Fibroblast of peridontal ligament (primary cell): ENCODE measurements around the gene PURA.

Experiments
- DNase-seq: peaks from one replicate; pipeline ENCODE4 v3.0.0-alpha.2; 2010; ENCODE audit errors: extremely low read depth

The PURA gene

GRCh38 chr5:140159014-140159927 lies 45.4 kb downstream of the PURA start:
- DNase-seq: no peak

- DNase-seq: no peak
These were observed 48.4 kb downstream of the PURA start for GRCh38 chr5:140162275-140162674.

- no peak for DNase-seq
These were observed 48.9 kb downstream of the PURA start for GRCh38 chr5:140162781-140163180.

GRCh38 chr5:140165101-140165922 lies 51.4 kb downstream of the PURA start:
- DNase-seq: no peak

GRCh38 chr5:140165923-140166270 lies 52.0 kb downstream of the PURA start:
- no peak for DNase-seq

DNA sequence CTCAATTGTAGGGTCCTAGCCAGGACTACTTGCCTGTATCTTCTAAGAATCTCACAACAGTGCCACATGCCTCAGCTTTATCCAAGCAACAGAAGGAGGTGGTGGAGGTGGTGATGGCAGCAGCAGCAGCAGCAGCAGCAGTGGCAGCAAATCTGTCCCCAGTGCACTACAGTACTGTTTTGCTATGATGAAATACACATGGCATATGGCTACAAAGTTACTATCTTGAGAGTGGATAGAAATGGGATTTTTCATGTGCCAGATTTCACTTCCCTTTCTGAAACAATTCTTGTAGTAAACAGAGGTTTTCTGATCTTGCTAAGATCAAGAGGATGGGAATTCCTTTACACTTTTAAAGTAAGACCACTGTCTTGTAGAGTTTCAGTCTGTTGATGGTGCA lies 53.0 kb downstream of the PURA start:
- no peak for DNase-seq

DNA sequence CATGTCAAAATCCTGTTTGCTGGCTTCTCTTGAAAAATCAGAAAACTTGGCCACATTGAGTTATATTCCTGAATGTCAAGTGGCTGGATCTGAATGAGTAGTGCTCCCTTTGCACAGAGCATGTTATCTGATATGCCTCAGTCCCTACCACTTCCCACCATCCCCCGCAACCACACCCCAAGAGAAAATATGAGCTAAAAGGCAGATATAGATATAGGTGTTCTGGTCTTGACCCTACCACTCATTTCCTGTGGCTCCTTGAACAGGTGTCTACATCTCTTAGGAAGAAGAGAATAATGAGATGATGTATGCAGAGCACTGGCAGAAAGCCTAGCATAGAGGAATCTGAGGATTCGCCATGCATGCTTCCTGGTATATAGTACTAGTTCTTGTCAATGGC lies 54.5 kb downstream of the PURA start:
- no peak for DNase-seq

DNA sequence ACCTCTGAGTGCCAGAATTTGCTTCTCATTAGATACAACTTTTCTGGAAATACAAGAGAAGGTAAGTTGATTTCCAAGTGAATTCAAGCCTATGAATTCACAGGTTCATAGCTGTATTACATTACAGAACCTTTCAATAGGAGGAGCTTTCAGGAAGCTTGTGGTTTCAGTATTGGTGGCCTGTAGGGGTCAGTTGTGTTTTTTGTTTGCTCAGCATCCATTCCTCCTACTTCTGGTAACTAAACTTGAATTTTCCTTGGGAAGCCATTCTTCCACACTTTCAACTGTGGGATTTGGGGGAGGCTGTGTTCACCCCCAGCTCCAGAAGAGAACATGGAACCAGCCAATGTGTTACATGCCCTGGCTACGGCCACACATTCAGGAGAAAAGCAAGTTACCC lies 55.5 kb downstream of the PURA start:
- peak; percentile 26 for DNase-seq

DNA sequence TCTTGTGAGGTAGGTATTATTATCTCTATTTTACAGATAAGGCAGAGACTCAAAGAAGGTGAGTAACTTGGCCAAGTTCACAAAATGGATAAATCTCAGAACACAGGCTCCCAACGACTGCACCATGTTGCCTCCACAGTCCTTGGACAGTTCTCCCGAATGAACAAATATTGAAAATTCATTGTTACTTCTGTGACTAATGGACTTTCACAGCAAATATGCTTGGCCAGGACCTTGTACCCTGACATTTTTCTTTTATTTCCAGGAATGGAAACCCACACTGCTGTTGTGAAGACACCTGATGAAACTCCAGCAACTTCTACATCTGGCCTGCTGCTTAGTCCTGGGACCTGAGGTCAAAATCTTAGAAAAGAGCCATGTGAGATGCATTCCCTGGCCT lies 58.6 kb downstream of the PURA start:
- DNase-seq: no peak

- no peak for DNase-seq
These were observed 60.1 kb downstream of the PURA start for GRCh38 chr5:140174014-140174413.

- peak; percentile 89 for DNase-seq
These were observed 60.8 kb downstream of the PURA start, which contains the start of gene CYSTM1 for GRCh38 chr5:140174465-140175366. Gene CYSTM1 (plus strand): TSS chr5:140175188. CDS start chr5:140194466, 19,278 bp downstream.
